Measurements from ENCODE around the gene MAPK4. TPM values are rescaled to one million over a fixed set of nuclear protein-coding genes. Genes with fewer than 3 reads are reported as not detected.

Gene MAPK4
- total RNA-seq, 1 donor from 2014 or later, result 9.3 TPM

DNA sequence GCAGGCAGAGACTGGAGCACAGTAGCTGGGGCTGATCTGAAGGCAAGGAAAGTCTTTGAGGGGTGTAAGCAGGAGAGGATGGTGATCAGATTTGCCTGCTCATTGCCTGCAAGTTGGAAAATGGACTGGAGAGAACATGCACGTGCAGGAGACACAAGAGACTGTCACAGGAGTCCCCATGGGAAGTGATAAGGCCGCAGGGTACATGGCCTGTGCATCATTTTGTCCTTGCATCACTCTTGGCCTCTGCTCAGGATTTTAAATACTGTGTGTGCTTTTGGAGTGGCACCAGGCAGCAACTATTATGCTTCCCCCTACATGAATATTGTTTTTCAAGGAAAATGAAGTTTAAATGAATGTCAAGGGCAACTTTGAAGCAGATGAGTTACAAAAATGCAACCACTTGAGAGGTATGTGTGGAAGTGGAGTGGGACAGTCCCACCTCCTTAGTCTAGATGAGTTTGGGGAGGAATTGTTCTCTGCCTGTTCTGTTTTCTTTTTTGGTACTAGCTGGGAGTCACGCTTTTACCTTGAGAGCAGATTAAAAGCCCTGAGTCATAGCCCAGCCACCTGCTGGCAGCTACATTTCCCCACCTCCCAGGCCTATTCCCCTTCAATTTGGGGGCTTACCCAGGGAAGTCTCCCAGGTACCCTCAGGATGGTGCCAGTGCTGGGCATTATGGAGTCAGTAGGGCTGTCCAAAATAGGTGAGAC lies 19.3 kb downstream of the MAPK4 start:
- Mint-ChIP-seq H3K36me3 (ENCODE audit: low read depth) (no peaks in the 10 kb centered on the region), H3K9me3 (no peaks in the 10 kb centered on the region), H3K27me3 (ENCODE audit: low read depth) (no peaks in the 10 kb centered on the region), H3K27ac (ENCODE audit: unreplicated experiment) (no peak overlapping the region), H3K4me3 (no peak overlapping the region), H3K4me1 (no peaks in the 10 kb centered on the region)
- no peak for DNase-seq (ENCODE audit: low read depth, low spot score)
- no peak for TF ChIP-seq CTCF (conservative IDR thresholded peaks at IDR 0.05)

- no peaks in the 10 kb centered on the region for H3K4me1 Mint-ChIP-seq
- no peaks in the 10 kb centered on the region for H3K27me3 Mint-ChIP-seq (ENCODE audit: low read depth)
- no peak overlapping the region for H3K27ac Mint-ChIP-seq (ENCODE audit: unreplicated experiment)
- no peaks in the 10 kb centered on the region for H3K9me3 Mint-ChIP-seq
- DNase-seq (ENCODE audit: low read depth, low spot score), result no peak
- TF ChIP-seq CTCF (conservative IDR thresholded peaks at IDR 0.05), result no peak
- H3K4me3 Mint-ChIP-seq, result no peak overlapping the region
- no peaks in the 10 kb centered on the region for H3K36me3 Mint-ChIP-seq (ENCODE audit: low read depth)
Measured at GRCh38 chr18:50581517-50581916, 21.6 kb downstream of the MAPK4 start.

DNA sequence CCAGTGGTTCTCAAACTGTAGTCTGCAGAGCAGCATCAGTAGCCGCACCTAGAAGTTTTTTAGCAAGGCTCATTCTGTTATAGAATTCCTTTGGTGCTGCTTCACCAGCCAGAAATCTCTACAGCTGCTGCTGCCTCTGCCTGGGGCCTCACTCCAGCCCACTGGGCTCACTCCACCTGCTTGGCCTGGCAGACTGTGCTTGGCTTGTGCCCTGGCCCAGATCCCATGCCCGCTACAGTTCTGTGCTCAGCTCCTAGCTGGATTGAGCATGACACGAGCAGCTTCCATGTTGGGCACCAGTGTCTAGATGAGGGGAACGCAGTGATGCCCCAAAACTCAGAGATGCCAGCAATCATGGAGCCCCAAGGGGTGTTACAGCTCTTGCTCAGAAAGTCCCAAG lies 22.6 kb downstream of the MAPK4 start:
- H3K4me1 Mint-ChIP-seq, result no peaks in the 10 kb centered on the region
- H3K27me3 Mint-ChIP-seq (ENCODE audit: low read depth), result no peaks in the 10 kb centered on the region
- no peaks in the 10 kb centered on the region for H3K36me3 Mint-ChIP-seq (ENCODE audit: low read depth)
- TF ChIP-seq CTCF (conservative IDR thresholded peaks at IDR 0.05), result no peak
- no peak overlapping the region for H3K27ac Mint-ChIP-seq (ENCODE audit: unreplicated experiment)
- H3K4me3 Mint-ChIP-seq, result no peak overlapping the region
- DNase-seq (ENCODE audit: low read depth, low spot score), result no peak
- no peaks in the 10 kb centered on the region for H3K9me3 Mint-ChIP-seq

DNA sequence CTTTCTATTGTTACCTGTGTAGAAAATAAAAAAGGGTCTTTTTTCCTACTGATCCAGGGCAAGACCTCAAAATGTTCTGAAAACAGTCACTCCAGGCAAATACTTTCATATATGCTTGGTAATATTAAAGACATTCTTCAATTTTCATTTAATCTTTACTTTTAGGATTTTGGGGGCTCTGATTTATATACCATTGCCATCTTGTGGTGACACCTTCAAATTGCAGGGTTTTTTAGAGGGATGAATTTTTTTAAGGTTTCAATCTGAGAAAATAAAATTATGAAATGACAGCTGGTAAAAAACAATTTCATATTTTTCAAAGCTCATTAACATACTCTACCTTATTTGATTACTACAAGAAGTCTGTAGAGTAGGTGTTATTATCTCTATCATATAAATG lies 26.8 kb downstream of the MAPK4 start:
- H3K27ac Mint-ChIP-seq (ENCODE audit: unreplicated experiment), result no peak overlapping the region
- H3K9me3 Mint-ChIP-seq, result no peaks in the 10 kb centered on the region
- no peak for DNase-seq (ENCODE audit: low read depth, low spot score)
- H3K4me1 Mint-ChIP-seq, result no peaks in the 10 kb centered on the region
- H3K4me3 Mint-ChIP-seq, result no peak overlapping the region
- H3K27me3 Mint-ChIP-seq (ENCODE audit: low read depth), result no peaks in the 10 kb centered on the region
- H3K36me3 Mint-ChIP-seq (ENCODE audit: low read depth), result peaks cover 3% of the 10 kb centered on the region
- peak; percentile 56 for TF ChIP-seq CTCF (conservative IDR thresholded peaks at IDR 0.05)

DNA sequence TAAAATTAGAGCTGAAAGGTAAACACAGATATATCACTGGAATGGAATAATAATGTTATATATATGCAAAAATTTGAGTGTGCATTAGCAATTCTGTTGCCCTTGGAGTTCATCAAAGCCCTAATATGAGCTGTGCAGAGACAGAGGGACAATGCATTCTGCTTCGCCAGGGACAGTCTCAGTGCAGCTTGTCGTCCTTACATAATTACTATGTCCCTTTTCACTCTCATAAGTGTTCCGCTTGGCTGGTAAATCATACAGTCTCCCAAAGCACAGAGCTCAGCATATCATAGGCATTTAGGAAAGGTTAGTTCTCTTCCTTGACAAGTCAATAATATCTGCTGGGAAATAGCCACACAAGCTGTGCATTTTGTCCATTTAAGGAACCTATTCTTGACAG lies 30.7 kb downstream of the MAPK4 start:
- Mint-ChIP-seq H3K27ac (ENCODE audit: unreplicated experiment) (no peak overlapping the region), H3K4me3 (no peak overlapping the region), H3K36me3 (ENCODE audit: low read depth) (peaks cover 3% of the 10 kb centered on the region), H3K4me1 (no peaks in the 10 kb centered on the region), H3K9me3 (no peaks in the 10 kb centered on the region), H3K27me3 (ENCODE audit: low read depth) (no peaks in the 10 kb centered on the region)
- no peak for TF ChIP-seq CTCF (conservative IDR thresholded peaks at IDR 0.05)
- DNase-seq (ENCODE audit: low read depth, low spot score), result no peak
